HG03571 (cell line): ENCODE data around the gene SECISBP2.
A peak's percentile ranks its signal among the peaks of the same experiment; 100 is the strongest.
"Not testable (repeated sequence)": the region's sequence is repeated elsewhere in the genome, so short reads cannot be mapped to it uniquely, and the experiment has no call there.

Source experiments
- ATAC-seq: cut with Tn5 transposase; IDR thresholded peaks from one replicate; pipeline ENCODE4 v1.9.1; 2021; ENCODE audit not compliant: unreplicated experiment

SECISBP2 gene

GRCh38 chr9:89309608-89310474 lies 8.5 kb upstream of the SECISBP2 start:
- no peak for ATAC-seq

GRCh38 chr9:89310475-89311345 lies 7.6 kb upstream of the SECISBP2 start, which contains the start of gene CKS2:
Gene CKS2 (plus strand): TSS chr9:89311195. CDS start chr9:89311293, 98 bp downstream.
- peak; percentile 93 for ATAC-seq

DNA sequence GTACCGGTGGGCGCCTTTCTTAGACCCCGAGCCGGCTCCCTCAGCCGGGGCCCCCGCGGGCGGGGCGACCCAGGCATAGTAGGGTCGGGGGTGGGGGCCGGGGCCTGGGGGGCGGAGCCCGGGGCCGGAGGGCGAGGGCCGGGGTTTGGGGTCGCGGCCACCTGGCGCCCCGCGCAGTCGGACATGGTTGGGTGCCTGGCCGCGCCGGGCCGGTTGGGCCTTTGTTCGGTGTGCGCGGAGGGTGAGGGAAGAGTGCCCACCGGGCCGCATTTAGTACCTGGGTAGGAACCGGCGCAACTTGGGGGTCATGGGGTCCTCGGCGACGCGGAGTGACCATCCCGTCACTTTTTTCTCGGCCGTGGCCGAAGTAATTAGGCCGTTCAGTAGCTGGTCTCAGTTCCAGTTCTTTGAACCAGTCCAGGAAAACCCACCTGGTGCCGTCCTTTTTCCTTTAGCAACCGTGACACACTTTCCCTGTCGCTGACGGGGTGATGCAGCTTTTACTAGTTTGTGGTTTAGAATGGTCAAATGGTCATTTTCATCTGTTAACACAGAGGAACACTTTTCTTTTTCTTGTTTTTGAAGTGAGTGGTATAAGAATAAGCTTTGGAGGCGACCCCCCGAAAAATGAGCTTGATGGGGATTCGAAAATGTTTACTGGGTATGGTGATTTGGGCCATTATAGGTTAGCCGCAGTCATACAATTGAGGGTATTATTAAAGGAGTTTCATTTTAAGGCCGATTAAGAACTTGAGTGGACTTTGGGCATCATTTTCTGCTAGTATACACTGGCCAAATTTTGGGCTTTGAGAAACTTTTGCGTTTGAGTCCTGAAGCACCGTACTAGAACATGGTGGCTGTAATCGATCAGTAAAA lies 6.7 kb upstream of the SECISBP2 start:
- peak; percentile 1 for ATAC-seq

DNA sequence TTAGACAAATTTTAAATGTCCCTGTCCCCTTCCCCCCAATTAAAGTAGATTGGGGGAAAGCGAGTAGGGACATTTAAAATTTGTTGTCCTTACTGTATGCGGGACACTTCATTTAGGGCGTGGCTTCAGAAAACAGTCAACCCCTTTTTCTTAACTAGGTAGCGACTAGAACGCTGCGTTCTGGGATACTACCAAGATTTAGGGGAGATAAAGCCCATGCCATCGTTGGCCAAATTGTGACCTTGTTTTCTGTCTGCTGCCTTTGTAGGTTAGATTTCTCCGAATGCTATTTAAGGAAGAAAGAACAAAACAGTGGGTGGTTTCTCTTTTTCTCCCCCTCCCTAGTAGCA lies 6.1 kb upstream of the SECISBP2 start:
- no peak for ATAC-seq

- ATAC-seq, result no peak
These were observed 4.5 kb upstream of the SECISBP2 start for GRCh38 chr9:89313842-89314241.

- ATAC-seq, result no peak
These were observed 3.3 kb upstream of the SECISBP2 start for GRCh38 chr9:89314955-89315354.

- ATAC-seq, result no peak
These were observed 2.8 kb upstream of the SECISBP2 start for GRCh38 chr9:89315482-89315881.

GRCh38 chr9:89317282-89317681 lies 1.0 kb upstream of the SECISBP2 start:
- no peak for ATAC-seq

DNA sequence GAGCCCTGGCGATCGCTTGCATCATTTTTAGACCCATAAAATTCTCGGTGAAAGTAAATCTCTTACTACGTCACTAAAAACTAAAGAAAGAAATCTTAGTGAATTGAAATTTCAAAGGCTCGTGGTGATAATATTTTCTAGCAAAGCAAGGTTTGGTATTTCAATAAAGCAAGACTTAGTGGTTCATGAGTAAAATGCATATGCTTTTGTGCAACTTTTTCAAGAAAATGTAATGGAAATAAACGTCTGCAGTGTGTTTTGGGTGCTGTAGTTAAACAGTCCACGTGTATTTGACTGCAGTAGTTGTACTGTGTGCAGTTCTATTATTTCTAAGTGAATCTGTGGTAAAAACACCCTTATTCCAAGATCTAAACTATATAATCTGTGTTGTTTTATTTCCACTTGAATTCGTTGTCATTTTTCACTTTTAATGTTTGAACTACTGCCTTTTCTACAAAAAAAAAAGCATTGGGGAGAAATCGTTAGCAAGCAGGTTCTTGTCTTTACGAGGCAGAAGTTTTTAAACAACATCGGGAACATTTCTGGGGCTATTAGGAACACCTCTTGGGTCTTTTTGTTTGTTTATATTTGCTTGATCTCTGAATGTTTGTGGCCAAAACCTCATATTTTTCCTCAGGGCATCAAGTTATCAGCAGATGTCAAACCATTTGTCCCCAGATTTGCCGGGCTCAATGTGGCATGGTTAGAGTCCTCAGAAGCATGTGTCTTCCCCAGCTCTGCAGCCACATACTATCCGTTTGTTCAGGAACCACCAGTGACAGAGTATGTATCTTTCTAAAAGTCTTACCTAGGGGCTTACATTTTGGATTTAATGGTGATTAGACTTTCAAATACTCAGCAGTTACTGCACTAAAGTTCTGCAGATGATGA lies 960 bp downstream of the SECISBP2 start:
- no peak for ATAC-seq

GRCh38 chr9:89323390-89323789 lies 5.1 kb downstream of the SECISBP2 start:
- ATAC-seq, result no peak

GRCh38 chr9:89325733-89326132 lies 7.4 kb downstream of the SECISBP2 start:
- ATAC-seq, result no peak

DNA sequence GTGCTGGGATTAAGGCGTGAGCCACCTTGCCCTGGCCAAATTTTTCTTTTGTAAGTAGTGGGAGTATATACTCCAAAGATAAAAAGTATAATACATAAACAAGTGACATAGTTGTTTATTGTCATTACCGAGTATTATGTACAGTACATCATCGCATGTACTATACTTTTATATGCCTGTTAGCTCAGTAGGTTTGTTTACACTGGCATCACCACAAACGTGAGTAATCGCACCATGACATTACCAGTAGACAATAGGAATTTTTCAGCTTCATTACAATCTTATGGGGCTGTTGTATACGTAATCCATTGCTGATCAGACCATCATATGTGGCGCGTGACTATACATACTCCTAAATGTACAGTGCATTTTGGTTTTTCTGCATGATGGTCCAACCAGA lies 9.8 kb downstream of the SECISBP2 start:
- ATAC-seq, result no peak

DNA sequence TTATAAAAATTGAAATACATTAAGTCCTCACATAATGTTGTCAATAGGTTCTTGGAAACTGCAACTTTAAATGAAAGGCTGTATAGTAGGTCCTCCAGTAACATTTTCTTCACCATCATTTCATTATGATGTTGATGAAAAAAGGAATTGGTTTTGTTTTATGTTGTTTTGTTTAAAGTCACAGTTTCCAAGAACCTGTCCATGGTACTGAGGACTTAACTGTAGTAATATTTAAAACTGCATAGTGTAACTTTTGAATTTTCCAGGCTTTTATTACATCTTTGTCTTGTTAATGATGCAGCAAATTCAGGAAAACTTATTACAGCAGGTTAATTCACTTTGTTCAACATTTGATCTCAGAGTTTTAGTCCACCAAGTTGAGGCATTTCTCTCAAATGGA lies 11.6 kb downstream of the SECISBP2 start:
- no peak for ATAC-seq

DNA sequence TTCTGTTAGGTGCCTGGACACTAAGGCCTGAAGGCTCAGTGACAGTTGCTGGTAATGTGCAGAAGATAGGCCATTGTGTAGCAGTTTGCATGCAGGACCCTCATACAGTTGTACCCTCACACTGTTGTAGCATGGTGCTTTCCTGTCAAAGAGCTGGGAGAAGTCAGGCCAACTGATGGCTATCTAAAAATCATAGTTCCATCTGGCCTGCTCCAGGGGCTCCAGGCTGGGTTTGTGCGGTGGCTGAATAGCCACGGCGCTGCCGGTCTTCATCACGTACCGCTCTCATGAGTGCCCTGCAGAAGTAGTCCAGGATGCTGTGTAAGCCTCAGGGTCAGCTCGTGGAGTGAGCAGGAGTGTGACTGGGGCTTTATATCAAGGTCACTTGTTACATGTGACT lies 12.2 kb downstream of the SECISBP2 start:
- no peak for ATAC-seq

GRCh38 chr9:89339807-89340206 lies 21.5 kb downstream of the SECISBP2 start:
- ATAC-seq, result no peak

- peak; percentile 61 for ATAC-seq
These were observed 22.0 kb downstream of the SECISBP2 start for GRCh38 chr9:89340332-89340731.

DNA sequence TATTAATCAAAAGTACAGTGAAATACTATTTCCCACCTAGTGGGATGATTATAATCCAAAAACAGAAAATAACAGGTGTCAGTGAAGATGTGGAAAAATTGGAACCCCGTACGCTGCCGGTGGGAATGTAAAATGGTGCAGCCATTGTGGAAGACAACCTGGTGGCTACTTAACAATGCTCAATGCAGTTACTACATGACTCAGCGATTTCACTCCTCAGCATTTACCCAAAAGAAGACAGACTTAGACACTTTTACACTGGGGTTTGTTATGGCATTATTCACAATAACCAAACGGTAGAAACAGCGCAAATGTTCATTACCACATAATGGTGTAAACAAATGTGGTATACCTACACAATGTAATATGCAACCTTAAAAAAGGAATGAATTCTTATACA lies 23.9 kb downstream of the SECISBP2 start:
- ATAC-seq, result no peak

DNA sequence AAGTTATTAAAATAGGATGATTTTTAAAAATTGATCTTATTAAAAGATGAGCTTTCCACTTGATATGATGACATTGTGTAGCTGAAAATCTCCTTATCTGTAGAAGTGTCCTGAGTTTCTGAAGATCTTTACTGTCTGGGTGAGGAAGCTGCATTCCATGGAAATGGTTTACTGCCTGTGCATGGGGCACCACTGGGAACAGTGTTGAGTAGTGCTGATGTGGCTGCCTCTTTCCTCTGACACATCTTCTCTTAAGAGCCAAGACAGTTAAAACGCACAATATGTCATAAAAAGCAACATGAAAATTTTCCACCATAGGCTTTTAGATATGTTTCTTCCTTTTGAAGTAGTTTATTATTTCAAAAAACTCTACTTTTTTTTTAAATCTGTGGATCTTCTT lies 24.6 kb downstream of the SECISBP2 start:
- no peak for ATAC-seq

DNA sequence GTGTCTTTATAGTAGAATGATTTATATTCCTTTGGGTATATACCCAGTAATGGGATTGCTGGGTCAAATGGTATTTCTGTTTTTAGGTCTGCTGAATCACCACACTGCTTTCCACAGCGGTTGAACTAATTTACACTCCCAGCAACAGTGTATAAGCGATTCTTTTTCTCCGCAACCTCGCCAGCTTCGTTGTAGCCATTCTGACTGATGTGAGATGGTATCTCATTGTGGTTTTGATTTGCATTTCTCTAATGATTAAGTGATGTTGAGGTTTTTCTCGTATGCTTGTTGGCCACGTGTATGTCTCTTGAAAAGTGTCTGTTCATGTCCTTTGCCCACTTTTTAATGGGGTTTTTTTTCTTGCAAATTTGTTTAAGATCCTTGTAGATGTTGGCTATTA lies 25.5 kb downstream of the SECISBP2 start:
- not testable (repeated sequence) for ATAC-seq

GRCh38 chr9:89345476-89345875 lies 27.2 kb downstream of the SECISBP2 start:
- no peak for ATAC-seq
